Body of pancreas (tissue), 4 donors: ENCODE data around the gene MGAM2. TPM values are rescaled to one million over a fixed set of nuclear protein-coding genes. Genes with fewer than 3 reads are reported as not detected.

Source experiments
- ATAC-seq: fragments of 150-250 bp; one replicate; pipeline ENCODE4 v1.9.1; 2016
- DNase-seq, 4 donors: peaks; one replicate each; pipeline ENCODE4 v3.0.0-alpha.2; 2019
- H3K27ac ChIP-seq, 4 donors: fragments of 200-600 bp; sonication (generic); 1 replicate in 3 of 4; 2 replicates in 1 of 4; pipeline versions ENCODE4 v1.5.1 to v1.6.1; 2016 to 2019; ENCODE audit warnings: mild to moderate bottlenecking in 1 of 4, mixed read lengths in 1 of 4, moderate library complexity in 1 of 4
- H3K27me3 ChIP-seq, 2 donors: fragments of 200-600 bp; sonication (generic); one replicate each; pipeline ENCODE4 v1.6.0; 2016; ENCODE audit warnings: mild to moderate bottlenecking in 1 of 2
- H3K36me3 ChIP-seq, 2 donors: fragments of 200-600 bp; sonication (generic); replicated peaks in 1 of 2; 2 replicates each; pipeline ENCODE4 v1.5.1; 2016; ENCODE audit warnings: low read depth in 2 of 2; ENCODE audit not compliant: insufficient read depth in 1 of 2
- H3K4me1 ChIP-seq: fragments of 200-600 bp; sonication (generic); one replicate; pipeline ENCODE4 v1.6.0; 2016
- H3K4me3 ChIP-seq, 2 donors: fragments of 200-600 bp; sonication (generic); 1 replicate in 1 of 2; 2 replicates in 1 of 2; pipeline ENCODE4 v1.5.1; 2016 to 2019
- H3K9me3 ChIP-seq, 3 donors: fragments of 200-600 bp; sonication (generic); 1 replicate in 2 of 3; 2 replicates in 1 of 3; pipeline ENCODE4 v1.5.1; 2016
- POLR2A ChIP-seq, 3 donors: fragments of 450-650 bp; IDR thresholded peaks; one replicate each; pipeline ENCODE4 v1.6.1; 2016; ENCODE audit warnings: antibody characterized with exemption in 3 of 3, mild to moderate bottlenecking in 2 of 3
- WGBS, 2 donors: methylation state at CpG; one replicate each; pipeline ENCODE4 v1.1.5; 2017; 5-methylcytosine and 5-hydroxymethylcytosine counted together
- intact Hi-C: fragments of 100-400 bp; cut with DNase I; formaldehyde crosslinking; loops from one replicate; pipeline ENCODE4 v1.15.1; 2023
- total RNA-seq, 2 donors: library from RNA; depleted of rRNA; stranded (reverse); fragments of >200 nt; gene quantifications; one replicate each; pipeline ENCODE4 v1.1.0, GENCODE V29; 2016
- TF ChIP-seq, protein P1 (sequence below), 7 experiments: fragments of 450-650 bp in 4 of 7; fragments of 200-600 bp in 3 of 7; sonication (generic) in 3 of 7; IDR thresholded peaks; one replicate each; pipeline ENCODE4 v1.5.1; 2016 to 2019; ENCODE audit warnings: antibody characterized with exemption in 7 of 7

The MGAM2 gene
- total RNA-seq, 2 donors from 2014 or later = 9.3 to 10.9 TPM

DNA sequence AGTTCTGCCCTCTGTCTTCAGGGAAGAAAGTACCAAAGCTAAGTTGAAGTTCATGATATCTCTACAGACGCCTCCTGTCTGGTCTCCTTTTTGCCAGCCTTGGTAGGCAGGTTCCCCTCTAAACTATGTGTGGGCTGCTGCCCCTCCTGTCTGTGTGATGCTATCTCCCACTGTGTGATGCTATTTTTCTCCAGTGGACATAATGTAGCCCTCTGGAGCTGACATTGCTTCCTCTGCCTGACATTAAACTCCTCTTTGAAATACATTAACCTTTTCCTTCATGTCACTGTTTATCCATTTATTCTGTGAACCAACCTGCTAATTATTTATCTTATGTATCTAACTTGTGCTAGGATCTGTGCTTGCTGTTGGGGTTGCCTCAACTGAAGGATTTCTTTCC, 146.4 kb downstream of the MGAM2 start, which contains the start of gene PRSS58:
Gene PRSS58, minus strand, starts transcription at position 101 of the 400 bp plus-strand sequence. CDS start 351 bp downstream, outside the sequence.
- intact Hi-C loops = no loop called here
- 71 to 86% methylated on average over 1 of the region's 1 CpG for WGBS, 2 donors
- no peaks in the 10 kb centered on the region for H3K9me3 ChIP-seq
- H3K27ac ChIP-seq = no peak within 1 kb of the TSS
- ATAC-seq = no peak
- DNase-seq = no peak
- H3K36me3 ChIP-seq = no peaks in the 10 kb centered on the region
- H3K4me1 ChIP-seq = no peaks in the 10 kb centered on the region
- H3K4me3 ChIP-seq = no peak within 1 kb of the TSS
- H3K27me3 ChIP-seq = no peaks in the 10 kb centered on the region
- TF ChIP-seq POLR2A (IDR thresholded peaks at IDR 0.05) = no peak
- TF ChIP-seq, protein P1, sequence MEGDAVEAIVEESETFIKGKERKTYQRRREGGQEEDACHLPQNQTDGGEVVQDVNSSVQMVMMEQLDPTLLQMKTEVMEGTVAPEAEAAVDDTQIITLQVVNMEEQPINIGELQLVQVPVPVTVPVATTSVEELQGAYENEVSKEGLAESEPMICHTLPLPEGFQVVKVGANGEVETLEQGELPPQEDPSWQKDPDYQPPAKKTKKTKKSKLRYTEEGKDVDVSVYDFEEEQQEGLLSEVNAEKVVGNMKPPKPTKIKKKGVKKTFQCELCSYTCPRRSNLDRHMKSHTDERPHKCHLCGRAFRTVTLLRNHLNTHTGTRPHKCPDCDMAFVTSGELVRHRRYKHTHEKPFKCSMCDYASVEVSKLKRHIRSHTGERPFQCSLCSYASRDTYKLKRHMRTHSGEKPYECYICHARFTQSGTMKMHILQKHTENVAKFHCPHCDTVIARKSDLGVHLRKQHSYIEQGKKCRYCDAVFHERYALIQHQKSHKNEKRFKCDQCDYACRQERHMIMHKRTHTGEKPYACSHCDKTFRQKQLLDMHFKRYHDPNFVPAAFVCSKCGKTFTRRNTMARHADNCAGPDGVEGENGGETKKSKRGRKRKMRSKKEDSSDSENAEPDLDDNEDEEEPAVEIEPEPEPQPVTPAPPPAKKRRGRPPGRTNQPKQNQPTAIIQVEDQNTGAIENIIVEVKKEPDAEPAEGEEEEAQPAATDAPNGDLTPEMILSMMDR (IDR thresholded peaks at IDR 0.05) = no peak

DNA sequence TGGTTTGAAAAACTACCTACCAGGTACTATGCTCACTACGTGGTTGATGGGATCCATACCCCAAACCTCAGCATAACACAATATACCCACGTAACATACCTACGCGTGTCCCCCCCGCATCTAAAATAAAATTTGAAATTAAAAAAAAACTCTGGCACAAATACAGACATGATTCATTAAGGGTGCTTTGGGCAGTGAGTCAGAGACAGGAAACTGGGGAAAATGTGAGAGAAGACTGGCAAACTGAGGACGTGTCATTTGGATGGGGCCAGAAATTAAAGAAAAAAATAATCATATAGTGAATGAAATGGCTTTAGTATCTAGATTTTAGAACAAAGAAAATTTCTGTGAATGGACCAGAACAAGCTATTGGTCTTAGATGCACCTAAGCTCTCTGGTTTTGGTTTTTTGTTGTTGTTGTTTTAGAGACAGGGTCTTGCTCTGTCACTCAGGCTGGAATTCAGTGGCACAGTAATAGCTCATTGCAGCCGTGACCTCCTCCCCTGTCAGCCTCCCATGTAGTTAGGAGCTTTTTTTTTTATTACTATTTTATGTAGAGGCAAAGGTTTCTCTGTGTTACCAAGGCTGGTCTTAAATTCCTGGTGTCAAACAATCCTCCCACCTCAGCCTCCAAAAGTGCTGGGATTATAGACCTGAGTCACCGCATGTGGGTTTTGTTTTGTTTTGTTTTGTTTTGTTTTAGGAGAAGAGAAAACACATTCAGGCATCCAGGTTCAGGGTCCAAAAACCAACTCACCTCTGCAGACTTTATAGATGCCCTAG, 152.3 kb downstream of the MGAM2 start:
- DNase-seq (no peak), ATAC-seq (no peak)
- Histone ChIP-seq H3K27ac (no peak overlapping the region), H3K9me3 (no peaks in the 10 kb centered on the region), H3K27me3 (no peaks in the 10 kb centered on the region), H3K4me3 (no peak overlapping the region), H3K4me1 (no peaks in the 10 kb centered on the region), H3K36me3 (no peaks in the 10 kb centered on the region)
- TF ChIP-seq POLR2A (IDR thresholded peaks at IDR 0.05) = no peak
- TF ChIP-seq, protein P1 (IDR thresholded peaks at IDR 0.05) = no peak
- intact Hi-C loops = no loop called here
- 63% methylated on average over 8 of the region's 8 CpGs for WGBS, 2 donors

Other genes starting within 250 kb of the MGAM2 start
- not detected for gene OR9A4, start 195.3 kb upstream of the MGAM2 start, total RNA-seq
- 1 to 10 TPM in 1 of 2 donors, under 1 TPM in 1; 0.99 to 1.6 TPM for gene CLEC5A, start 164.7 kb upstream of the MGAM2 start, total RNA-seq
- gene TAS2R38, start 137.9 kb upstream of the MGAM2 start, total RNA-seq = not detected
- under 1 TPM; under 0.01 to 0.26 TPM for gene MGAM, start 115.8 kb upstream of the MGAM2 start, total RNA-seq
- gene PRSS58, start 146.3 kb downstream of the MGAM2 start, total RNA-seq = not detected